ES-I3 (cell line): ENCODE results near the gene C3.
"Not testable (repeated sequence)": the region's sequence is repeated elsewhere in the genome, so short reads cannot be mapped to it uniquely, and the experiment has no call there.

Experiments used
- H3K36me3 ChIP-seq: 2 replicates; pipeline ENCODE4 v1.6.1; 2013; ENCODE audit warnings: mild to moderate bottlenecking, low read length, control low read depth, moderate library complexity; ENCODE audit not compliant: insufficient read depth
- H3K4me1 ChIP-seq: 2 replicates; pipeline ENCODE4 v1.6.1; 2013; ENCODE audit warnings: mild to moderate bottlenecking, control low read depth, low read length; ENCODE audit not compliant: insufficient read depth
- H3K9ac ChIP-seq: 2 replicates; pipeline ENCODE4 v1.6.1; 2013; ENCODE audit warnings: low read depth, mild to moderate bottlenecking, low read length, moderate library complexity
- H3K9me3 ChIP-seq: 2 replicates; pipeline ENCODE4 v1.6.1; 2013; ENCODE audit warnings: mild to moderate bottlenecking, low read length, moderate library complexity; ENCODE audit not compliant: control insufficient read depth, insufficient read depth

C3 gene

DNA sequence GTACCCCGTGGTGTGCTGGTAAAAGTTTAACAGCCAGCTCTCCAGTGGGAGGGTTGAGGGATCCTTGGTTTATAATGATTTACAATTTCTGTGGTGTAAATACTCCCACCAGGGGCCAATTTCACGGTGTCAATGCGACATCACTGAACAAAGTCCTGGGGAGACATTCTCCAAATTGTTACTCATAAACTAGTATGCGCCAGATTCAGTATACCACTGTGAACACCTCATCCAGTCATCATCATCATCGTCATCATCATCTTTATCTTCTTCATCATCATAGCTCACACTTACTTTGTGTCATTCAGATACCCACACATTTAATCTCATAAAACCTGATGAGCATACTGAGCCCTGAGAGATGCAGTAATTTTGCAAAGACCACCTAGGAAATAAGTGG lies 33.3 kb downstream of the C3 start:
- no peak overlapping the region for H3K9ac ChIP-seq
- H3K4me1 ChIP-seq: no peaks in the 10 kb centered on the region
- H3K36me3 ChIP-seq: no peaks in the 10 kb centered on the region
- no peaks in the 10 kb centered on the region for H3K9me3 ChIP-seq

DNA sequence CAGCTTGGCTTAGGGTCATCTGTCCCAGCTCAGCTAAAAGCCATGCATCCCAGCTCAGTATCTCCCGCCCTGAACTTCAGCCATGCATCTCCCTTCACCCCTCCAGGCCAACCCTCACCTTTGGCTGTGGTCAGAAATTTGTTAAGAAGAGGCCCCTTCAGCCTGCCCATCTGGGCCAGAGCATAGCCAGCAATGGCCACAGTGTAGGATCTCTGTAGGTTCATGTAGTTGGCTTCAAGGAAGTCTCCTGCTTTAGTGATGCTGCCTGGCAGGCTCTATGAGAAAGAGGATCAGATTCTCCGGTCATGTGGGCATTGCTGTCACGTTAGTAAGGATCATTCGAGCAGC lies 33.8 kb downstream of the C3 start:
- Histone ChIP-seq H3K9me3 (no peaks in the 10 kb centered on the region), H3K36me3 (no peaks in the 10 kb centered on the region), H3K4me1 (no peaks in the 10 kb centered on the region), H3K9ac (no peak overlapping the region)

DNA sequence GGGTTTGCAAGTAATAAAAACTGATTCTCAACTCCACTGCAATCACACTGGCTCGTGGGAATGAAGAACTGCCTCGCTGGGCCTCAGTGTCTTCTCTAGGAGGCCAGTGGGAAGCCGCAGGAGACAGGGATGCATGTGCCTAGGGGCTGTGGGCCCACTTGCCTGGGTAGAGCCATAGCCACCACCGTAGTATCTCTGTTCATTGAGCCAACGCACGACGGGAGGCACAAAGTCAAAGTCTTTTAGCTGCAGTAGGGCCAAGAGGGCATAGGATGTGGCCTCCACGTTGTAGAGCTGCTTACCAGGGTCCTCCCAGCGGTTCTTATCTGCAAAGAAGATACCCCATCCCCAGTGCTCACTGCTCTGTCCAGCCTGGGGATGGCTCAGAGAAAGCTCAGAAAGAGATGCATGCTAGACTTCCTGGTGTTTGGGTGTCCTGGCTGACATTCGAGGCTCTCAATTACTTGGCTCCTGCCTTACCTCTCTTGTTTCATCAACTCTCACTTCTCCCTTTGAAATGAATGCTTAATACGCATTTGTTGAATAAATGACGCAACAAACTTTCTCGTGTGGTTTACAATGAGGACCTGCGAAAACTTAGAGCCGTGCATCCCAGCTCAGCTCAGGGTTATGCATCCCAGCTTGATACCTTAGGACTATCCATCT lies 34.4 kb downstream of the C3 start:
- Histone ChIP-seq H3K9me3 (no peaks in the 10 kb centered on the region), H3K36me3 (no peaks in the 10 kb centered on the region), H3K9ac (no peak overlapping the region), H3K4me1 (no peaks in the 10 kb centered on the region)

DNA sequence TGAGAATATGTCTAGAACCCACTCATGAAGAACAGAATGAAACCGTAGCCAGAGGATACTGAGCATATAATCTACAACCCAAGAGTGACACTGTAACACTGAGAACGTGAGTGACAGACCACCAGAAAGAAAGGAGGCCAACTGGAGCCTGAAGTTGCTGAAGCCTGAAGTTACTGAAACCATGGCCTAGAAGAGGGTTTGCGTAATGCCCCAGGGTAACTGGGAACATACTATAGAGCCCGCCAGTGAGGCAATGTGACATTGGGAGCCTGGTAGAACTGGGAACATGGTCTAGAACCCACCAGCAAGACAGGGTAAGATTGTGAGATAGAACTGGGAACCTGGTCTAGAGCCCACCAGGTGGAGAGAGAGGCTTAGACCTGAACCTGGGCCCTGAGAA lies 35.0 kb downstream of the C3 start:
- Histone ChIP-seq H3K36me3 (no peaks in the 10 kb centered on the region), H3K9me3 (no peaks in the 10 kb centered on the region), H3K9ac (no peak overlapping the region), H3K4me1 (no peaks in the 10 kb centered on the region)

DNA sequence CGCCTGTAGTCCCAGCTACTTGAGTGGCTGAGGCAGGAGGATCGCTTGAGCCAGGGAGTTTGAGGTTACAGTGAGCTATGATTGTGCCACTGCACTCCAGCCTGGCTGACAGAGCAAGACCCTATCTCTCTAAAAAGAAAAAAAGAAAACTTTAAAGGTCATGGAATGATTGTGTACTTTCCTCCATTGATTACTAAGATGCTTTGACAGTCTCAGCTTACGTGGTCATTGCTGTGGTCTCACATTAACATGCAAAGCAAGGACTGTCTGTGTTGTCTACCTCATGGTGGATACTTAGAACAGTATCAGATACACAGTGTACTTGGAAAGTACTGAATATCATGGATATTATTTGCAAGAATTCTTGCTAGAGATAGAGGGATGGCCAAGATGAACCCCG lies 36.5 kb downstream of the C3 start:
- Histone ChIP-seq H3K9me3 (no peaks in the 10 kb centered on the region), H3K9ac (no peak overlapping the region), H3K36me3 (no peaks in the 10 kb centered on the region), H3K4me1 (no peaks in the 10 kb centered on the region)

DNA sequence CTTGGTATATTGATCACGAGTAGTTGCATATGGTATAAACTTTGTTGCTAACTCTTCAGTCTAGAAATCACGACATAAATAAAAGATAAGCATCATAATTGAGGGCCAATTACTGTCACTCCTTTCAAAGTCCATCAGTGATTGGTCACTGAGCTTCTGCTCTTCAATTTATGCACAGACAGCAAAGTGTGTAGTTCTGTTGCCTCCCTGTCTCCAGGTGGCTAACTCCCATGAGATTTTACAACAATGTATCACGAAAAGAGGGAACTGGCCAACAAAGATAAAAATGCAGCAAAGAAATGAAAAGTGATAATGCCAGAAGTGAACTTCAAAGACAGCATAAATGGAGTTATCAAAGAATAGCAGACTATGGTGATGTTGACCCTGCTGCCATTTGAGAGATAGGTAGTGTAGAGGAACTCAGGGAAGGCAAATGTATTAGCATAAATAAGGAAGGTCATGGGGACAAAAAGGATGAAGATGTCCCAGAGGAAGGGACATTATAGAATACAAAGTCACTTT lies 37.8 kb downstream of the C3 start:
- Histone ChIP-seq H3K4me1 (no peaks in the 10 kb centered on the region), H3K9ac (no peak overlapping the region), H3K36me3 (no peaks in the 10 kb centered on the region), H3K9me3 (no peaks in the 10 kb centered on the region)

DNA sequence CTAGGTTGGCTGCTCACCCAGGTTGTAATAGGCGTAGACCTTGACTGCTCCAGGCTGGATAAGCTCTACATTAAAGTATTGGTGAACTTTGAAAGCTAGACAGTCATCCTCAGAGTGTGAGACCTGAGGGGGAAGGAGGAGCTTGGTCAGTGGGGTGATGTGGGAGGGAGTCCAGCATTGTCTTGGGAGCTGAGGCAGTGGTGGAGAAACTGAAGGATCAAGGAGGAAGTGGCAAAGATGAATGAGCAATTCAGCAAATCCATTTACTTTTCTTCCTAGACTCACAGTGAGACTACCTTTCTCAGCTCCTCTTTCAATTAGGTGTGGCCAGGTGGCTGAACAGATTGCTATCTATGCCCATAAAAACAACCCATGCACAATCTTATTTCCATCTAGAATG lies 40.3 kb downstream of the C3 start:
- no peaks in the 10 kb centered on the region for H3K36me3 ChIP-seq
- peaks cover 2% of the 10 kb centered on the region; the same call in 1 of the 2 replicates for H3K4me1 ChIP-seq
- H3K9me3 ChIP-seq: no peaks in the 10 kb centered on the region
- no peak overlapping the region for H3K9ac ChIP-seq

DNA sequence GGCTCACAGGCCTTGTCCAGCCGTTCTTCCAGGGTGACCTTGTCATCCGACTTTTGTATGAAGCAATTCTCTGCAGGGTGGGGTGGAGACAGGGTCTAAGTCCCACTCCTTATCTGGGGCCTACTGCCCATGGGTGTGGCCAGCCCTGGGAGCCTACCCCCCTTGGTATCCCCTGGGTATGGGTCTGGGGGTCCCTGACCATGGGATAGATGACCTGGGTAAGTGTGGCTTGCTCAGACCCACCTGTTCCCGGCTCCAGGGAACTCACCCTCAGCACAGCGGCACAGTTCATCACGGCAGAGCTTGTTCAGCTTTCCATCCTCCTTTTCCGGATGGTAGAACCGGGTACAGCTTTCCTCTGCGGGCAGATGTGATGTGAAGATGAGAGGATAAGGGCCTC lies 41.3 kb downstream of the C3 start:
- H3K36me3 ChIP-seq: no peaks in the 10 kb centered on the region
- peaks cover 8% of the 10 kb centered on the region for H3K4me1 ChIP-seq
- no peak overlapping the region for H3K9ac ChIP-seq
- H3K9me3 ChIP-seq: no peaks in the 10 kb centered on the region

DNA sequence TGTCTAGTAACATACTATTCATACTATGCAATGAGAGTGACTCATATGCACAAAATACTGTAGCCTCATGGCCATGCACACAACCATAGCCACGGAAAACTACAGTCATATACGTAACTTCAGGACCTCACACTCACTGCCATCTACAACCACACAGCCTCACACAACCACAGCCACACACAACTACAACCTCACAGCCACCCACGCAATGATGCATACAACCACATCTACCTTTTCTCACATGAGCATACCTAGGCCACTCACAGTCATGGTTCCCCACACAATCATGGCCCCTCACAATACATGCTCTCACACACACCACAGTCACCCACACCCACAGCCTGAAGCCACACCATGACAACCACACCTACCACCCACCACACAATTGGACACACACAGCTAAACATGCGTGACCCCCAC lies 41.8 kb downstream of the C3 start:
- Histone ChIP-seq H3K9ac (no peak overlapping the region), H3K9me3 (no peaks in the 10 kb centered on the region), H3K36me3 (no peaks in the 10 kb centered on the region), H3K4me1 (peaks cover 8% of the 10 kb centered on the region)

DNA sequence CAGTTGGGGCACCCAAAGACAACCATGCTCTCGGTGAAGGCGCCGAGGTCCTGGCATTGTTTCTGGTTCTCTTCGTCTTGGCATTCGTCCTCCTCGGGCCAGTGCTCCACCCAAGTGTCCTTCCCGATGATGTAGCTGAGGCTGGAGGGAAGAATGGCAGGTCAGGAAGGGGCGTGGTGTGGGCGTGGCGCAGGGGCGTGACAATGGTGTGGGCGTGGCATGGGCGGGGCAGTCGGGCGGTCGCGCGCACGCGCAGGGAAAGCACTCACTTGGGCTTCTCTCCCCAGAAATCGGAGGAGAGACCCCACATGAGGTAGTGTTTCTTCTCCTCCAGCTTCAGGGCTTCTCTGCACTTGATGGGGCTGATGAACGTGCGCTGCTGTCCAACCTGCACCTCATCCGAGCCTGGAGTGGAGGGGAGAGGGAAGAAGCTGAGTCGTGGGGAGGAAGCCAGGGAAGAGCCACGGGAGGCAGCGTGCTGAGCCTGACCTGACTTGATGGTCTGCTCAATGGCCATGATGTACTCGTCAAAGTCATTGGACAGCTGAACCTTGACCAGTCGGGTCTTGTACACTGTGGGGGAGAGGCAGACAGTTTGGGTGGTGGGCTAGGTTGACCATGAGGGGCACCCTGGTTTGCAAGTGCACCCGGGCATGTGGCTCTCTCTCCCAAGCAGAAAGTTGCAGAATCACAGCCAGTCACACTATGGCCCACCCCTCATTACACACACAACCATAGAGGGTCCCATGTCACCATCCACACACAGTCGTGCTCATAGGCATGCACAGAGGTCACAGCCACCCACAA lies 42.4 kb downstream of the C3 start:
- Histone ChIP-seq H3K36me3 (no peaks in the 10 kb centered on the region), H3K9me3 (no peaks in the 10 kb centered on the region), H3K9ac (peak overlapping the region; percentile 52; the same call in 1 of the 2 replicates), H3K4me1 (peaks cover 8% of the 10 kb centered on the region)

DNA sequence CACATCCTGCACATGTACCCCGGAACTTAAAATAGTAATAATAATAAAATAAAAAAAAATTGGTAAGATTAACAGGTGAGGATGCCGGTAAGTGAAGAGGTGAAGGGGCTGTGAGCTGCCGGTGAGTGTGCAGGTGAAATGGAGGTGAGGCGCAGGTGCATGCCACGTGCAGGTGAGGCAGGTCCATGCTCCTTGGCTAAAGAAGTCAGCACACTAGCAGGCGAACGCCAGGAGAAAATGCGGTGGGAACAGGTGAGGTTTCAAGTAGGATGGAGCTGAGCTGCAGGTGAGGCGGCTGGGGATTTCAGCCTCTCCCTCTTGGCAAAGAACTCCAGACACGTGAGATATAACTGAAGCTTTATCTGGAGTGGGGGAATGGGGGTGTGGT lies 43.0 kb downstream of the C3 start:
- H3K4me1 ChIP-seq: peaks cover 8% of the 10 kb centered on the region
- no peak overlapping the region; the same call in 1 of the 2 replicates for H3K9ac ChIP-seq
- no peaks in the 10 kb centered on the region for H3K36me3 ChIP-seq

DNA sequence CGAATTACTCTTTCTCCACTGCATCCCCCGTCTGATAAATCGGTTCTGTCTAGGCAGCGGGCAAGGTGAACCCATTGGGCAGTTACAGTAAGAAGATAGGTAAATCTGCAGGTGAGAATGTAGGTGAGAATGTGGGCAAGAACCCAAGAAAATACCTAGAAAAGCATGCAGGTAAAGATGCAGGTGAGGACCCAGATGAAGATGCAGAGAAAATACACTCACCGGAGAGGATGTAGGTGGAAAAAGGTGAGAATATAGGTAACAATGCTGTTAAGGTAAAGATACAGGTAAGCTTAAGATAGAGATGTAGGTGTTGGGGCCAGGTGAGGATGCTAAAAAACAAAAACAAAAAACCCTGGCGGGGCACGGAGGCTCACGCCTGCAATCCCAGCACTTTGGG lies 44.2 kb downstream of the C3 start:
- H3K9ac ChIP-seq: no peak overlapping the region
- no peaks in the 10 kb centered on the region for H3K36me3 ChIP-seq
- no peaks in the 10 kb centered on the region for H3K9me3 ChIP-seq
- peaks cover 8% of the 10 kb centered on the region for H3K4me1 ChIP-seq

More for the DNA sequence above, 43.0 kb downstream of the C3 start:
- no peaks in the 10 kb centered on the region for H3K9me3 ChIP-seq

DNA sequence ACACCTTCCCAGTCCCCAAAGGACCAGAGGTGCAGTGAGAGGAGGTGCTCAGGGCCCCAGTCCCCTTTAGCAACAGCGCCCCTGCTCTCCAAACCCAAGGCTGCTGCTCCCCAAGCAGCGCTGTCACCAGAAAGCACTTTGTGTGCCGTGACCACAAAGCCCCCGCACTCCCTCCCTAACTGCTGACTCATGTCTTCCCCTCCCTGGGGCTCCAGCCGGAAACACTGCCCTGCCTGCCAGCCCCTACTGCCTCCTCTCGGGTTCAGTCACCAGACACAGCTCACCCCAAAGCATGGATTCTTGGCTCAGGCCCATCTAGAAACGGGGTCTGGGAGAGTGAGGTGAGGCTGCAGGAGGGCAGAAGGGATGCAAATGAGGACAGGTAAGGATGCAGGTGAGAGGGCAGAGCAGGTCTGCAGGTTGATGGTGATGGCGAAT lies 45.6 kb downstream of the C3 start:
- H3K36me3 ChIP-seq: no peaks in the 10 kb centered on the region
- H3K9me3 ChIP-seq: no peaks in the 10 kb centered on the region
- peaks cover 8% of the 10 kb centered on the region for H3K4me1 ChIP-seq
- peak overlapping the region; percentile 22; the same call in 1 of the 2 replicates for H3K9ac ChIP-seq

DNA sequence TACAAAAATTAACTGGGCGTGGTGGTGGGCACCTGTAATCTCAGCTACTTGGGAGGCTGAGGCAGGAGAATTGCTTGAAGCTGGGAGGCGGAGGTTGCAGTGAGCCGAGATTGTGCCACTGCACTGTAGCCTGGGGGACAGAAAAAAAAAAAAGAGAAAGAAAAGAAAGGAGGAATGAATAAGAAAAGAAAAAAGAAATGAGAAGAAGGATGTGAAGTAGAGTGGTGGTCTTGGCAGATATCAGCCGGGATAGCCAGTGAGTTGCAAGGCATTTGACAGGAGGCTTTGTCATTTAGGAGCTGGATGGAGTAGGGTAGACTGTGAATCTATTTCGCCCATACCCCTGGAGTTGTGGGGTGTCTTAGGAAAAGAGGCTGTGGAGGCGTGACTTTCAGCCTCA lies 46.0 kb downstream of the C3 start:
- H3K4me1 ChIP-seq: not testable (repeated sequence)
- H3K9ac ChIP-seq: peak overlapping the region; percentile 22; the same call in 1 of the 2 replicates

DNA sequence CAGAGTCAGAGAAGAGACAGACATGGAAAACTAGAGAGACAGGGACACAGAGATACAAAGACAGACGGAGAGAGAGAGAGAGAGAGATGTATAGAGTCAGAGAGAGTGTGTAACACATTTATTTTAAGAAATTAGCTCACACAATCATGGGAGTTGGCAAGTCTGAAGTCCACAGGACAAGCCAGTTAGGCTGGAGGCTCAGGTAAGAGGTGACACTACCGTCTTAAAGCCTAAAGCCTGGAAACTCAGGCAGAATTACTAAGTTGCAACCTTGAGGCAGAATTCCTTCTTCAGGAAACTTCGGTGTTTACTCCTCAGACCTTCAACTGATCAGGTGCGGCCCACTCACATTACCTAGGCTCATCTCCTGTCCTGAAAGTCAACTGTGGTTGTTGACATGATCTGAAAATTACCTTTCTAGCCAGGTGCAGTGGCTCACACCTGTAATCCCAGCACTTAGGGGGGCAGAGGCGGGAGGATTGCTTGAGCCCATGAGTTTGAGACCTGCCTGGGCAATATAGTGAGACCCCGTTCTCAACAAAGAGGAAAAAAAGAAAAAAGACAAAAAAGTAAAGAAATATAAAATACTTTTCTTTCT lies 47.7 kb downstream of the C3 start:
- no peak overlapping the region for H3K9ac ChIP-seq
- no peaks in the 10 kb centered on the region for H3K9me3 ChIP-seq
- H3K36me3 ChIP-seq: no peaks in the 10 kb centered on the region
- peaks cover 8% of the 10 kb centered on the region for H3K4me1 ChIP-seq

More for the DNA sequence above, 46.0 kb downstream of the C3 start:
- not testable (repeated sequence) for H3K36me3 ChIP-seq, H3K9me3 ChIP-seq
